ENCODE measurements around the gene ENPP6. TPM values are rescaled to one million over a fixed set of nuclear protein-coding genes. Genes with fewer than 3 reads are reported as not detected.

ENPP6 gene
- total RNA-seq, 4 donors from 2014 or later = 0.07 to 0.56 (median 0.20) TPM; not detected in 1

DNA sequence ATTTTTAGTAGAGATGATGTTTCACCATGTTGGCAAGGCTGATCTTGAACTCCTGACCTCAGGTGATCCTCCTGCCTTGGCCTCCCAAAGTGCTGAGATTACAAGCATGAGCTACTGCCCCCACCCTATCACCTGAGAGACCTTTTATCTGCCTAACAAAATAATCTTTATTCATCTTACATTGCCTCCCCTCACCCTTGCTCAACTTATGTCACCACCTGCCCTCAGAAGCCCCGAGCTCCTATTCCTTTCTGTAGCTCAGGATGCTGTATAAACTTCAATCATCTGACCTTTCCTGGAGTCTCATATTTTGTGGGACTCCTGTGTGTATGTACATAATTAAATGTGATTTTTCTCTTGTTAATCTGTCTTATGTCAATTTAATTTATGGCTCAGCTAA, 29.7 kb upstream of the ENPP6 start:
- in situ Hi-C loops (cut with MboI; ENCODE audit: low sequenced_read_pairs in 4 of 4) = no loop called here

DNA sequence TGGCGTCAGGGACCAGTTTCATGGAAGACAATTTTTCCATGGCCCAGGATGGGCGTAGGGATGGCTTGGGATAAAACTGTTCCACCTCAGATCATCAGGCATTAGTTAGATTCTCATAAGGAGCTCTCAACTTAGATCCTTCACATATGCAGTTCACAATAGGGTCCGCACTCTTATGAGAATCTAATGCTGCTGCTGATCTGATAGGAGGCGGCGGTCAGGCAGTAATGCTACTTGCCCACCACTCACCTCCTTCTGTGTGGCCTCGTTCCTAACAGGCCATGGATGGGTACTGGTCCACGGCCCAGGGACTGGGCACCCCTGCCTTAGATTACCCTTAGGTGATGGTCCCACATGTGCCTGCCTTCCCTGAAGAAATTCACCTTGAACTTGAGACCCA, 28.8 kb upstream of the ENPP6 start:
- in situ Hi-C loops (cut with MboI; ENCODE audit: low sequenced_read_pairs in 4 of 4) = no loop called here
- intact Hi-C loops (cut with DNase I; ENCODE audit: low total_unique reads) = no loop called here
- no peak overlapping the region for H3K4me3 ChIP-seq
- TF ChIP-seq, protein P1, sequence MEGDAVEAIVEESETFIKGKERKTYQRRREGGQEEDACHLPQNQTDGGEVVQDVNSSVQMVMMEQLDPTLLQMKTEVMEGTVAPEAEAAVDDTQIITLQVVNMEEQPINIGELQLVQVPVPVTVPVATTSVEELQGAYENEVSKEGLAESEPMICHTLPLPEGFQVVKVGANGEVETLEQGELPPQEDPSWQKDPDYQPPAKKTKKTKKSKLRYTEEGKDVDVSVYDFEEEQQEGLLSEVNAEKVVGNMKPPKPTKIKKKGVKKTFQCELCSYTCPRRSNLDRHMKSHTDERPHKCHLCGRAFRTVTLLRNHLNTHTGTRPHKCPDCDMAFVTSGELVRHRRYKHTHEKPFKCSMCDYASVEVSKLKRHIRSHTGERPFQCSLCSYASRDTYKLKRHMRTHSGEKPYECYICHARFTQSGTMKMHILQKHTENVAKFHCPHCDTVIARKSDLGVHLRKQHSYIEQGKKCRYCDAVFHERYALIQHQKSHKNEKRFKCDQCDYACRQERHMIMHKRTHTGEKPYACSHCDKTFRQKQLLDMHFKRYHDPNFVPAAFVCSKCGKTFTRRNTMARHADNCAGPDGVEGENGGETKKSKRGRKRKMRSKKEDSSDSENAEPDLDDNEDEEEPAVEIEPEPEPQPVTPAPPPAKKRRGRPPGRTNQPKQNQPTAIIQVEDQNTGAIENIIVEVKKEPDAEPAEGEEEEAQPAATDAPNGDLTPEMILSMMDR (IDR thresholded peaks at IDR 0.05 in 4 of 5, conservative IDR thresholded peaks at IDR 0.05 in 1 of 5) = no peak
- no peak for TF ChIP-seq POLR2A (IDR thresholded peaks at IDR 0.05)
- H3K9me3 ChIP-seq = no peaks in the 10 kb centered on the region
- H3K27ac ChIP-seq = no peak overlapping the region
- no peaks in the 10 kb centered on the region for H3K36me3 ChIP-seq
- DNase-seq (no peak), ATAC-seq (no peak)
- H3K27me3 ChIP-seq = no peaks in the 10 kb centered on the region
- no peaks in the 10 kb centered on the region for H3K4me1 ChIP-seq

More for the DNA sequence above, 29.7 kb upstream of the ENPP6 start:
- no peaks in the 10 kb centered on the region for H3K27me3 ChIP-seq
- H3K27ac ChIP-seq = no peak overlapping the region
- ATAC-seq (no peak), DNase-seq (no peak)
- TF ChIP-seq, protein P1 (IDR thresholded peaks at IDR 0.05 in 4 of 5, conservative IDR thresholded peaks at IDR 0.05 in 1 of 5) = no peak
- TF ChIP-seq POLR2A (IDR thresholded peaks at IDR 0.05) = no peak
- no peaks in the 10 kb centered on the region for H3K4me1 ChIP-seq
- H3K9me3 ChIP-seq = no peaks in the 10 kb centered on the region
- no peaks in the 10 kb centered on the region for H3K36me3 ChIP-seq
- intact Hi-C loops (cut with DNase I; ENCODE audit: low total_unique reads) = no loop called here
- no peak overlapping the region for H3K4me3 ChIP-seq

DNA sequence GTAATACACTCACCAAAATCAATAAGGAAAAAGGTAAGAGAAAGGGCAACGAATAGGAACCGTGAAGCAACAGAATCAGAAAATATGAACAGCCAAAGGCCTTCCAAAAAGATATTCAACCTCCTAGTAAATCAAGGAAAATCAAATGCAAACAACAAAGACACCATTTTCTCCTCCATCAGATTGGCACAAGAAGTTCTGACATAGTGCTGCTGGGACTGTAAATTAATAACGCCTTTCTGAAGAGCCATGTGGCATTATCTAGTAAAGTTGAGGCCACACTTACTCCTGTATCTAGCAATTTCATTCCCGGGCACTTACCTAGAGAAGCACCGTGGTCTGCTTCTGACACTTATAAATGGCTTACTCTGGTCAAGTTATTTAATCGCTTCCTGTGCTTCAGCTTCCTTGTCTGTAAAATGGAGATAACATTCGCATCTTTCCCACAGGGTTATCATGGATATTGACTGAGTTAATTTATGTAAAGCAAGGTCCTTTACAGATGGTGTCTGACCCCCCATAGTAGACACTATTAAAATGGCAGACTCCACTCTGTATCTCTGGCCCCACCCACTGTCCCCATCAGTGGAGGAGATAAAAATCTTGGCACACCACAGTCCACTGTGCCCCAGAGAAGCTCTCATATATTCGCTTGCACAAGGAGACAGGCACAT, 20.5 kb upstream of the ENPP6 start:
- TF ChIP-seq, protein P1 (IDR thresholded peaks at IDR 0.05 in 4 of 5, conservative IDR thresholded peaks at IDR 0.05 in 1 of 5) = no peak
- no peak for TF ChIP-seq POLR2A (IDR thresholded peaks at IDR 0.05)
- intact Hi-C loops (cut with DNase I; ENCODE audit: low total_unique reads) = no loop called here
- H3K27me3 ChIP-seq = peaks cover 0 to 2% (median 0%) of the 10 kb centered on the region in 3 donors
- H3K4me1 ChIP-seq = no peaks in the 10 kb centered on the region
- no peaks in the 10 kb centered on the region for H3K36me3 ChIP-seq
- no peaks in the 10 kb centered on the region for H3K9me3 ChIP-seq
- no peak overlapping the region for H3K4me3 ChIP-seq
- no peak for ATAC-seq
- DNase-seq = no peak
- no peak overlapping the region for H3K27ac ChIP-seq
- in situ Hi-C loops (cut with MboI; ENCODE audit: low sequenced_read_pairs in 4 of 4) = no loop called here

DNA sequence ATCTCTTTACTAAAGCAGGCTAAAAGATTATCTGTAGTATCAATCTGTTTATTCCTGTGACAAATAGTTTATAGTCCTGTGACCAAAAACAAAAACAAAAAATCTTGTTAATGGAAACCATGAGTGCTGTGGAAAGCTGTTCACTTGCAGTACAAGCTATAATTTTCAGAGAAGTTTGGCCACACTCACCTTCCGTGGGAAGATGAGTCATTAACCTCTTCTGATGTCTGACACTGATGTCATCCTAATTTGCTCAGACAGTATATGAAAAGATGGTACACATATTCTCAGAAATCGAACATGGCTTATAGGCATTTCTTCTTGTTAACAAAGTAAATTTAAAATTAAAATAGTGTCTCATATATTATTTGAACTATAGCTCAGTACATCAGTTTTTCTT, 19.9 kb upstream of the ENPP6 start:
- ATAC-seq (no peak), DNase-seq (no peak)
- peaks cover 0 to 2% (median 0%) of the 10 kb centered on the region in 3 donors for H3K27me3 ChIP-seq
- intact Hi-C loops (cut with DNase I; ENCODE audit: low total_unique reads) = no loop called here
- in situ Hi-C loops (cut with MboI; ENCODE audit: low sequenced_read_pairs in 4 of 4) = no loop called here
- no peaks in the 10 kb centered on the region for H3K4me1 ChIP-seq
- TF ChIP-seq POLR2A (IDR thresholded peaks at IDR 0.05) = no peak
- TF ChIP-seq, protein P1 (IDR thresholded peaks at IDR 0.05 in 4 of 5, conservative IDR thresholded peaks at IDR 0.05 in 1 of 5) = no peak
- no peaks in the 10 kb centered on the region for H3K36me3 ChIP-seq
- H3K9me3 ChIP-seq = no peaks in the 10 kb centered on the region
- no peak overlapping the region for H3K4me3 ChIP-seq
- no peak overlapping the region for H3K27ac ChIP-seq

DNA sequence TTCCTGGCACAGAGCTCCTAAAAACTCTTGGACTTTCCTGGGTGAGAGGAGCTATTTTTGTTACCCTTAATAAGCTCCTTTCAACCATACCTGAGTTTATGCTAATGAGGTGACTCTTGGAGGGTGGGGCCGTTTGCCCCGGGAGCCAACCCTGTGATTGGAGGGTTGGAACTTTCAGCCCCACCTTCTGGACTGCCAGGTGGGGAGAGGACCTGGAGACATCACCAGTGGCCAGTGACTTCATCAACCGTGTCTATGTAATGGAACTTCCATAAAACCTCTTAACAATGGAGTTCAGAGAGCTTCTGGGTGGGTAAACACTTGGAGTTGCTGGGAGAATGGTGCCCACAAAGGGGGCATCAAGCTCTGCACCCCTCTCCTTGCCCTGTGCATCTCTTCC, 17.9 kb upstream of the ENPP6 start:
- in situ Hi-C loops (cut with MboI; ENCODE audit: low sequenced_read_pairs in 4 of 4) = no loop called here
- no peak for DNase-seq
- no peak for ATAC-seq

More for the DNA sequence above, 17.9 kb upstream of the ENPP6 start:
- peaks cover 0 to 2% (median 0%) of the 10 kb centered on the region in 3 donors for H3K27me3 ChIP-seq
- no peak for TF ChIP-seq POLR2A (IDR thresholded peaks at IDR 0.05)
- TF ChIP-seq, protein P1 (IDR thresholded peaks at IDR 0.05 in 4 of 5, conservative IDR thresholded peaks at IDR 0.05 in 1 of 5) = no peak
- intact Hi-C loops (cut with DNase I; ENCODE audit: low total_unique reads) = no loop called here
- no peaks in the 10 kb centered on the region for H3K36me3 ChIP-seq
- no peak overlapping the region for H3K27ac ChIP-seq
- H3K4me3 ChIP-seq = no peak overlapping the region
- H3K4me1 ChIP-seq = no peaks in the 10 kb centered on the region
- no peaks in the 10 kb centered on the region for H3K9me3 ChIP-seq
